K562 (cell line): ENCODE data around the gene NFATC2. TPM values are rescaled to one million over a fixed set of nuclear protein-coding genes. Genes with fewer than 3 reads are reported as not detected.

Experiments
- ATAC-seq: fragments of 200-7000 bp; cut with Tn5 transposase; 3 replicates; pipeline ENCODE4 v1.9.1; 2020; ENCODE audit warnings: moderate library complexity
- BruUV-seq: library from RNA; stranded (reverse); fragments of 400-500 nt; replicated peaks from 2 replicates; lab custom pipeline; 2021; lab: Mats Ljungman, UMichigan
- CTCF ChIA-PET: fragments of 300-600 bp; formaldehyde crosslinking; extraction: SDS; loops from one replicate; lab custom pipeline; 2021; ENCODE audit warnings: low intra/inter-chr PET ratio; lab: Yijun Ruan, JAX
- POLR2A ChIA-PET: fragments of 300-600, 350-650 bp; sonication (Branson Sonifier 250); formaldehyde crosslinking; extraction: SDS; loops from one replicate; lab custom pipeline; 2021; ENCODE audit warnings: antibody characterized with exemption, inconsistent platforms; lab: Yijun Ruan, JAX
- DNase-seq, 4 experiments: peaks; one replicate each; pipeline versions ENCODE4 v3.0.0 to v3.0.0-alpha.2; 2011 to 2018; ENCODE audit warnings: low spot score in 3 of 4, mixed read lengths in 3 of 4; ENCODE audit errors: extremely low read depth in 1 of 4
- FAIRE-seq: peaks from 2 replicates; lab custom pipeline; 2011; peaks lifted over from hg19 to GRCh38; lab: Jason Lieb, UNC
- H2AFZ ChIP-seq: 2 replicates; pipeline ENCODE4 v1.6.0; 2011; ENCODE audit warnings: low read depth, low read length, control low read depth, inconsistent platforms
- H3K27ac ChIP-seq: fragments of 200-600 bp; 3 replicates; pipeline ENCODE4 v1.8.0; 2011; ENCODE audit warnings: low read depth, mild to moderate bottlenecking, control low read depth, inconsistent platforms, low read length, moderate library complexity, mixed read lengths; ENCODE audit errors: extremely low read depth
- H3K27me3 ChIP-seq, 2 experiments: fragments of 300-600 bp in 1 of 2; 2 replicates in 1 of 2; 3 replicates in 1 of 2; pipeline versions ENCODE4 v1.6.0 to v1.8.0; 2011; ENCODE audit warnings: inconsistent platforms in 2 of 2, low read length in 2 of 2, mild to moderate bottlenecking in 1 of 2, mixed read lengths in 1 of 2, moderate library complexity in 1 of 2; ENCODE audit not compliant: control insufficient read depth in 2 of 2, insufficient read depth in 2 of 2
- H3K36me3 ChIP-seq: fragments of 300-600 bp; 3 replicates; pipeline ENCODE4 v1.8.0; 2011; ENCODE audit warnings: mild to moderate bottlenecking, low read length, inconsistent platforms; ENCODE audit not compliant: control insufficient read depth, insufficient read depth
- H3K4me1 ChIP-seq, 2 experiments: fragments of 200-600 bp in 1 of 2; replicated peaks in 1 of 2; 2 replicates in 1 of 2; 3 replicates in 1 of 2; pipeline versions ENCODE4 v1.5.1 to v1.8.0; 2011; ENCODE audit warnings: inconsistent platforms in 2 of 2, low read length in 2 of 2, mild to moderate bottlenecking in 1 of 2, mixed read lengths in 1 of 2, moderate library complexity in 1 of 2; ENCODE audit not compliant: control insufficient read depth in 2 of 2, insufficient read depth in 2 of 2
- H3K4me2 ChIP-seq: 2 replicates; pipeline ENCODE4 v1.6.1; 2011; ENCODE audit warnings: low read length, control low read depth, inconsistent platforms, mixed read lengths; ENCODE audit not compliant: insufficient read depth
- H3K4me3 ChIP-seq: fragments of 200-600 bp; sonication (generic), shearing (Covaris generic); 2 replicates; pipeline ENCODE4 v1.5.1; 2016; ENCODE audit warnings: control low read depth, inconsistent platforms
- H3K79me2 ChIP-seq: fragments of 200-600 bp; 3 replicates; pipeline ENCODE4 v1.8.0; 2011; ENCODE audit warnings: low read length, inconsistent platforms; ENCODE audit not compliant: control insufficient read depth, insufficient read depth
- H3K9ac ChIP-seq, 2 experiments: 2 replicates each; pipeline versions ENCODE4 v1.6.0 to v1.6.1; 2011; ENCODE audit warnings: low read depth in 2 of 2, low read length in 2 of 2, control low read depth in 1 of 2, inconsistent platforms in 1 of 2, mild to moderate bottlenecking in 1 of 2, mixed read lengths in 1 of 2; ENCODE audit not compliant: insufficient read depth in 1 of 2
- H3K9me1 ChIP-seq: one replicate; pipeline ENCODE4 v1.6.0; 2011; ENCODE audit warnings: inconsistent platforms, mild to moderate bottlenecking, low read length, moderate library complexity; ENCODE audit not compliant: control insufficient read depth, insufficient read depth
- H3K9me3 ChIP-seq: replicated peaks from 2 replicates; pipeline ENCODE4 v1.5.1; 2011; ENCODE audit warnings: low read depth, low read length, inconsistent platforms; ENCODE audit not compliant: control insufficient read depth, insufficient read depth
- H4K20me1 ChIP-seq: replicated peaks from 2 replicates; pipeline ENCODE4 v1.6.1; 2011; ENCODE audit warnings: low read length, inconsistent platforms, mixed read lengths; ENCODE audit not compliant: control insufficient read depth, insufficient read depth
- DACH1 ChIP-seq: fragments of 450-650 bp; IDR thresholded peaks from 2 replicates; pipeline ENCODE4 v1.6.1; 2018; ENCODE audit not compliant: partially characterized antibody
- HMGN3 ChIP-seq: IDR thresholded peaks from 2 replicates; pipeline ENCODE4 v1.6.1; 2011; ENCODE audit warnings: borderline replicate concordance, low read depth, mild to moderate bottlenecking, mixed read lengths, low read length; ENCODE audit not compliant: insufficient read length; ENCODE audit errors: extremely low read depth
- RBM25 ChIP-seq: fragments of 200-400 bp; formaldehyde crosslinking; IDR thresholded peaks from 2 replicates; pipeline ENCODE4 v1.6.1; 2018; ENCODE audit warnings: low read length, low read depth, moderate library complexity; ENCODE audit not compliant: severe bottlenecking
- SP2 ChIP-seq: IDR thresholded peaks from 2 replicates; pipeline ENCODE4 v1.6.1; 2011; ENCODE audit warnings: mild to moderate bottlenecking, low read depth, low read length, moderate library complexity; ENCODE audit not compliant: poor library complexity, severe bottlenecking; ENCODE audit errors: extremely low read depth
- ZFP36 ChIP-seq: fragments of 150-350 bp; IDR thresholded peaks from 2 replicates; pipeline ENCODE4 v1.6.1; 2018; ENCODE audit warnings: low read length, low read depth; ENCODE audit not compliant: partially characterized antibody
- ZNF121 ChIP-seq: sonication (generic); formaldehyde crosslinking; conservative IDR thresholded peaks from 2 replicates; pipeline ENCODE4 v1.8.0; 2022; ENCODE audit warnings: missing genetic modification reagents
- ZNF561 ChIP-seq: fragments of 450-650 bp; formaldehyde crosslinking; conservative IDR thresholded peaks from 2 replicates; pipeline ENCODE4 v1.4.0; 2020; ENCODE audit warnings: mild to moderate bottlenecking, moderate library complexity
- WGBS: fragments of 100-300 bp; shearing (Covaris generic); methylation state at CpG from one replicate; pipeline ENCODE4 v1.1.6; 2016; ENCODE audit warnings: low coverage, mixed read lengths; ENCODE audit not compliant: insufficient coverage; ENCODE audit errors: missing lambda C conversion rate; 5-methylcytosine and 5-hydroxymethylcytosine counted together
- in situ Hi-C: fragments of 300-500 bp; cut with MboI; formaldehyde crosslinking; loops from 4 replicates; pipeline ENCODE4 v1.15.0; 2018; ENCODE audit warnings: inconsistent platforms, mixed read lengths
- intact Hi-C: fragments of 100-400 bp; cut with micrococcal nuclease; formaldehyde crosslinking; loops from 2 replicates; pipeline ENCODE4 v1.14.2; 2022
- polyA plus RNA-seq, 8 experiments: library from polyadenylated mRNA; depleted of rRNA in 4 of 8; stranded (reverse) in 5 of 8; unstranded in 3 of 8; fragments of >200 nt; fragmentation: Nextera tagmentation in 2 of 8; fragmentation: Illumina TruSeq in 1 of 8; extraction: Ambion mirVana in 2 of 8; extraction: Trizol in 1 of 8; gene quantifications; 2 replicates each; pipeline versions ENCODE4 v1.2.1 to v1.2.3, GENCODE V29; 2011 to 2014; ENCODE audit warnings: inconsistent platforms in 1 of 8, missing spikeins in 1 of 8
- total RNA-seq, 7 experiments: library from RNA; depleted of rRNA in 6 of 7; stranded (reverse); fragments of >200 nt in 6 of 7; fragmentation: Illumina TruSeq in 2 of 7; extraction: Trizol in 2 of 7; gene quantifications; 2 replicates each; pipeline versions ENCODE4 v1.2.1 to v1.2.3, GENCODE V29; 2011 to 2021; ENCODE audit warnings: low replicate concordance in 1 of 7

The NFATC2 gene
- total and polyA plus RNA-seq, 9 of the 15 experiments (the other 6 are each of a cell fraction or from before 2014, with no cell fraction given) = 1.9 to 11.2 (median 3.0) TPM

DNA sequence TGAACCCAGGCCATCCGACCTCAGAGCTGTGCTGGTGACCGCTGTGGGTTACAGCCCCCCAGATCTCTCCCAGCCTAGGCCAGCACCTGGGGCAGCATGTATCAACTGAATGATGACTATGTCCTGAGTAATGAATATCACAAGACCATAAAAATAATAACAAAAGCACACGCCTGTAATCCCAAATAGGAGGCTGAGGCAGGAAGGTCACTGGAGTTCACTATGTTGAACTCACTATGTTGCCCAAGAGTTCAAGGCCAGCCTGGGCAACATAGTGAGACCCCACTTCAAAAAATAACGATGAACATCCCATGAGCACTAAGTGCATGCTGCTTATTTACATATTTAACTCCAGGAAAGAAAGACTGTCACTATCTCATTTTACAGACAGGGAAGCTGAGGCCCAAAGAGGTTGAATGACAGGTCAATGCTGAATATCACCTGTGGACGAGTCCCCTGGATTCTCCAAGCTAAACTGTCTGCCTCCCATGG, 92.3 kb downstream of the NFATC2 start:
- Histone ChIP-seq H3K4me2 (no peak overlapping the region), H2AFZ (no peak overlapping the region), H3K36me3 (peaks cover 53% of the 10 kb centered on the region), H3K4me3 (no peak overlapping the region), H3K79me2 (no peaks in the 10 kb centered on the region), H3K9me1 (no peaks in the 10 kb centered on the region), H3K9ac (no peak overlapping the region), H3K27ac (no peak overlapping the region), H3K4me1 (peaks cover 0 to 4% of the 10 kb centered on the region in 2 experiments; a peak in 1 of 5 replicates), H3K9me3 (no peaks in the 10 kb centered on the region; the same call in none of the 2 replicates), H4K20me1 (no peaks in the 10 kb centered on the region), H3K27me3 (no peaks in the 10 kb centered on the region)
- in situ Hi-C loops = no loop called here
- FAIRE-seq (no peak), DNase-seq (no peak), ATAC-seq (no peak)
- CTCF ChIA-PET = no interaction called here
- WGBS = 83% methylated on average over 5 of the region's 5 CpGs
- intact Hi-C loops = no loop called here
- POLR2A ChIA-PET = interaction anchor here (0.6 kb wide), 1 partner anchor 60 kb away, joined by 4 read pairs; no protein-coding TSS in a partner anchor
- BruUV-seq = no TSS peak
- no peak for TF ChIP-seq HMGN3
- peak; percentile 60 for TF ChIP-seq ZNF121 (CRISPR knock-in tag)

DNA sequence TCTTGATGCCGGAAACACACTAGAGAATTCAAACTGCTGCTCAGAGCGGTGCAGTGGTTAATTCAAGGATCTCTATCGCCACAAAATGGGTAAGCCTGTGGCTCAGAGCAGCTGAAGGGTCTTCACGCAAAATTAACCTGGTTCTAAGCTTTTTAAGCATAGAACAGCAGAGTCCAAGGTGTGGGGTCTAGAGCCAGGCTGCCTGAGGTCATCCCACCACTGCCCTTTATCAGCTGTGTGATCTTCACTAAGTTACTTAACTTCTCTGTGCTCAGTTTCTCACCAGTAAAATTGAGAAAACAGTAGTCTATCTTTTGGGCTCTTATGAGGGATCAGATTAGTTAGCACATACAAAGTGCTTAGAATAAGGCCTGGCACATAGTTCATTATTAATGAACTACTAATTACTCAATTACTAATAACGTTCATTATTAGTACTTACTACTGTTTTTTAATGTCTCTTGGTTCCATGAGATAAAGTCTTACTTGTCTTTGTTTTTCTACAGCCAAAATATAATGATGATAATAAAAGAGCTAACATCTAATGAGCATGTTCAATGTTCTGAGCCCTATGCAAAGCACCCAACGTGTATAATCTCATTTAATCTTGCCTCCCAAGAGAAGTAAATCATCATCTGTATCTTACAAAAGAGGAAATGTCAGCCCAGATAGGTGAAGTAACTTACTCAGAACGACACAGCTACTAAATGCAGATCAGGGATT, 92.9 kb downstream of the NFATC2 start:
- no peak overlapping the region for H2AFZ ChIP-seq
- H4K20me1 ChIP-seq = no peaks in the 10 kb centered on the region
- FAIRE-seq (no peak), ATAC-seq (no peak), DNase-seq (no peak)
- peaks cover 0 to 7% of the 10 kb centered on the region in 2 experiments; a peak in 2 of 5 replicates for H3K4me1 ChIP-seq
- H3K4me2 ChIP-seq = no peak overlapping the region
- 66% methylated on average over 7 of the region's 7 CpGs for WGBS
- H3K4me3 ChIP-seq = no peak overlapping the region
- H3K36me3 ChIP-seq = peaks cover 48% of the 10 kb centered on the region
- H3K79me2 ChIP-seq = no peaks in the 10 kb centered on the region
- CTCF ChIA-PET = no interaction called here
- H3K9me1 ChIP-seq = no peaks in the 10 kb centered on the region
- no peaks in the 10 kb centered on the region for H3K27me3 ChIP-seq
- BruUV-seq = no TSS peak
- in situ Hi-C loops = no loop called here
- no peak overlapping the region for H3K9ac ChIP-seq
- no peaks in the 10 kb centered on the region; the same call in none of the 2 replicates for H3K9me3 ChIP-seq
- no peak for TF ChIP-seq ZNF561 (CRISPR knock-in tag)
- peak; percentile 60 for TF ChIP-seq ZFP36
- peak; percentile 68 for TF ChIP-seq RBM25
- no peak for TF ChIP-seq SP2
- TF ChIP-seq DACH1 = peak; percentile 88
- TF ChIP-seq, all 486 proteins: peak for 3
- POLR2A ChIA-PET = interaction anchor here (0.6 kb wide), 1 partner anchor 61 kb away, joined by 4 read pairs; no protein-coding TSS in a partner anchor
- no peak overlapping the region for H3K27ac ChIP-seq
- intact Hi-C loops = no loop called here
